Renal cortical epithelial cell (primary cell): ENCODE results near the gene SPSB2. TPM values are rescaled to one million over a fixed set of nuclear protein-coding genes. Genes with fewer than 3 reads are reported as not detected.
A peak's percentile ranks its signal among the peaks of the same experiment; 100 is the strongest.

Experiments
- DNase-seq: peaks from one replicate; pipeline ENCODE4 v3.0.0-alpha.2; 2011; ENCODE audit warnings: low read depth
- total RNA-seq: library from RNA; depleted of rRNA; stranded (reverse); fragments of >200 nt; gene quantifications from 2 replicates; pipeline ENCODE4 v1.2.3, GENCODE V29; 2014

The SPSB2 gene
- total RNA-seq, 1 donor from 2014 or later = 7.0 TPM

- no peak for DNase-seq
Observed at GRCh38 chr12:6832125-6832524, 41.0 kb downstream of the SPSB2 start.

- no peak for DNase-seq
Observed at GRCh38 chr12:6831450-6831995, 41.6 kb downstream of the SPSB2 start.

GRCh38 chr12:6830999-6831398, 42.1 kb downstream of the SPSB2 start:
- no peak for DNase-seq

- DNase-seq = no peak
Observed at GRCh38 chr12:6830286-6830890, 42.7 kb downstream of the SPSB2 start.

- DNase-seq = peak; percentile 11
Observed at GRCh38 chr12:6829536-6830220, 43.4 kb downstream of the SPSB2 start.

- no peak for DNase-seq
Observed at GRCh38 chr12:6828781-6829535, 44.1 kb downstream of the SPSB2 start.

GRCh38 chr12:6827982-6828780, 44.9 kb downstream of the SPSB2 start, which contains the start of gene P3H3:
Gene P3H3 (plus strand): TSS chr12:6828407. CDS start chr12:6828441, 34 bp downstream.
- peak; percentile 19 for DNase-seq

GRCh38 chr12:6827437-6827911, 45.6 kb downstream of the SPSB2 start:
- DNase-seq = peak; percentile 61

GRCh38 chr12:6826734-6827436, 46.2 kb downstream of the SPSB2 start:
- DNase-seq = no peak

GRCh38 chr12:6826125-6826733, 46.9 kb downstream of the SPSB2 start:
- DNase-seq = no peak

- peak; percentile 63 for DNase-seq
Observed at GRCh38 chr12:6825398-6826124, 47.5 kb downstream of the SPSB2 start.

GRCh38 chr12:6824901-6825381, 48.2 kb downstream of the SPSB2 start:
- DNase-seq = no peak

GRCh38 chr12:6824085-6824775, 48.9 kb downstream of the SPSB2 start:
- no peak for DNase-seq

- peak; percentile 25 for DNase-seq
Observed at GRCh38 chr12:6823182-6824084, 49.7 kb downstream of the SPSB2 start.

GRCh38 chr12:6822426-6823135, 50.5 kb downstream of the SPSB2 start:
- DNase-seq = no peak

GRCh38 chr12:6821591-6822425, 51.3 kb downstream of the SPSB2 start, which contains the start of gene GPR162:
Gene GPR162 (plus strand): TSS chr12:6821821. CDS start chr12:6823899, 2,078 bp downstream.
- DNase-seq = no peak
